Hepatocyte (in vitro differentiated cells): Measurements from ENCODE around the gene EAF2.
"Not testable (repeated sequence)": the region's sequence is repeated elsewhere in the genome, so short reads cannot be mapped to it uniquely, and the experiment has no call there.

Experiments used
- EZH2 ChIP-seq: fragments of 200-600 bp; sonication (generic); IDR thresholded peaks from 2 replicates; pipeline ENCODE4 v1.6.1; 2016; ENCODE audit warnings: antibody characterized with exemption, mild to moderate bottlenecking, borderline replicate concordance
- EZH2phosphoT487 ChIP-seq: fragments of 200-600 bp; sonication (generic); IDR thresholded peaks from one replicate; pipeline ENCODE4 v1.6.1; 2018; ENCODE audit warnings: antibody characterized with exemption, mild to moderate bottlenecking, low read depth, moderate library complexity; ENCODE audit not compliant: unreplicated experiment, severe bottlenecking
- TF ChIP-seq, protein P1 (sequence below): fragments of 200-600 bp; sonication (generic); IDR thresholded peaks from 2 replicates; pipeline ENCODE4 v1.5.1; 2016; ENCODE audit warnings: antibody characterized with exemption, mild to moderate bottlenecking; ENCODE audit not compliant: poor library complexity

DNA sequence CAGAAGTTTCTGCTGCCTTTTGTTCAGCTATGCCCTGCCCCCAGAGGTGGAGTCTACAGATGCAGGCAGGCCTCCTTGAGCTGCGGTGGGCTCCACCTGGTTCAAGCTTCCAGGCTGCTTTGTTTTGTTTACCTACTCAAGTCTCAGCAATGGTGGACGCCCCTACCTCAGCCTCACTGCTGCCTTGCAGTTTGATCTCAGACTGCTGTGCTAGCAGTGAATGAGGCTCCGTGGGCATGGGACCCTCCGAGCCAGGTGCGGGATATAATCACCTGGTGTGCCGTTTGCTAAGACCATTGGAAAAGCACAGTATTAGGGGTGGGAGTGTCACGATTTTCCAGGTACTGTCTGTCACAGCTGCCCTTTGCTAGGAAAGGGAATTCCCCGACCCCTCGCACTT lies 28.2 kb downstream of the EAF2 start:
- TF ChIP-seq, protein P1, sequence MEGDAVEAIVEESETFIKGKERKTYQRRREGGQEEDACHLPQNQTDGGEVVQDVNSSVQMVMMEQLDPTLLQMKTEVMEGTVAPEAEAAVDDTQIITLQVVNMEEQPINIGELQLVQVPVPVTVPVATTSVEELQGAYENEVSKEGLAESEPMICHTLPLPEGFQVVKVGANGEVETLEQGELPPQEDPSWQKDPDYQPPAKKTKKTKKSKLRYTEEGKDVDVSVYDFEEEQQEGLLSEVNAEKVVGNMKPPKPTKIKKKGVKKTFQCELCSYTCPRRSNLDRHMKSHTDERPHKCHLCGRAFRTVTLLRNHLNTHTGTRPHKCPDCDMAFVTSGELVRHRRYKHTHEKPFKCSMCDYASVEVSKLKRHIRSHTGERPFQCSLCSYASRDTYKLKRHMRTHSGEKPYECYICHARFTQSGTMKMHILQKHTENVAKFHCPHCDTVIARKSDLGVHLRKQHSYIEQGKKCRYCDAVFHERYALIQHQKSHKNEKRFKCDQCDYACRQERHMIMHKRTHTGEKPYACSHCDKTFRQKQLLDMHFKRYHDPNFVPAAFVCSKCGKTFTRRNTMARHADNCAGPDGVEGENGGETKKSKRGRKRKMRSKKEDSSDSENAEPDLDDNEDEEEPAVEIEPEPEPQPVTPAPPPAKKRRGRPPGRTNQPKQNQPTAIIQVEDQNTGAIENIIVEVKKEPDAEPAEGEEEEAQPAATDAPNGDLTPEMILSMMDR: not testable (repeated sequence)
- not testable (repeated sequence) for TF ChIP-seq EZH2phosphoT487, EZH2
